Stimulated activated effector memory CD8-positive, alpha-beta T cell treated with anti-CD3 and anti-CD28 coated beads, Interleukin-12 subunit alpha, Interleukin-12 subunit beta, amount 100 ng/mL, for 72 hours (primary cell): ENCODE measurements around the gene DAND5.

ENCODE experiments used
- ATAC-seq: fragments of 150-1000 bp; cut with Tn5 transposase; 2 replicates; pipeline ENCODE4 v1.10.0; 2021
- DNase-seq, 2 donors: peaks; one replicate each; pipeline ENCODE4 v3.0.0; 2021 to 2022; ENCODE audit warnings: low spot score in 2 of 2
- H3K27ac Mint-ChIP-seq: one replicate; pipeline ENCODE4 v1.8.0; 2022; ENCODE audit warnings: mild to moderate bottlenecking, mixed read lengths
- H3K36me3 Mint-ChIP-seq: one replicate; pipeline ENCODE4 v1.8.0; 2022; ENCODE audit warnings: mild to moderate bottlenecking, mixed read lengths
- H3K4me1 Mint-ChIP-seq: one replicate; pipeline ENCODE4 v1.8.0; 2022; ENCODE audit warnings: mixed read lengths
- H3K4me3 Mint-ChIP-seq: one replicate; pipeline ENCODE4 v1.8.0; 2022; ENCODE audit warnings: mild to moderate bottlenecking, mixed read lengths
- H3K9me3 Mint-ChIP-seq: one replicate; pipeline ENCODE4 v1.8.0; 2022; ENCODE audit warnings: mixed read lengths

The DAND5 gene, protein sequence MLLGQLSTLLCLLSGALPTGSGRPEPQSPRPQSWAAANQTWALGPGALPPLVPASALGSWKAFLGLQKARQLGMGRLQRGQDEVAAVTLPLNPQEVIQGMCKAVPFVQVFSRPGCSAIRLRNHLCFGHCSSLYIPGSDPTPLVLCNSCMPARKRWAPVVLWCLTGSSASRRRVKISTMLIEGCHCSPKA

DNA sequence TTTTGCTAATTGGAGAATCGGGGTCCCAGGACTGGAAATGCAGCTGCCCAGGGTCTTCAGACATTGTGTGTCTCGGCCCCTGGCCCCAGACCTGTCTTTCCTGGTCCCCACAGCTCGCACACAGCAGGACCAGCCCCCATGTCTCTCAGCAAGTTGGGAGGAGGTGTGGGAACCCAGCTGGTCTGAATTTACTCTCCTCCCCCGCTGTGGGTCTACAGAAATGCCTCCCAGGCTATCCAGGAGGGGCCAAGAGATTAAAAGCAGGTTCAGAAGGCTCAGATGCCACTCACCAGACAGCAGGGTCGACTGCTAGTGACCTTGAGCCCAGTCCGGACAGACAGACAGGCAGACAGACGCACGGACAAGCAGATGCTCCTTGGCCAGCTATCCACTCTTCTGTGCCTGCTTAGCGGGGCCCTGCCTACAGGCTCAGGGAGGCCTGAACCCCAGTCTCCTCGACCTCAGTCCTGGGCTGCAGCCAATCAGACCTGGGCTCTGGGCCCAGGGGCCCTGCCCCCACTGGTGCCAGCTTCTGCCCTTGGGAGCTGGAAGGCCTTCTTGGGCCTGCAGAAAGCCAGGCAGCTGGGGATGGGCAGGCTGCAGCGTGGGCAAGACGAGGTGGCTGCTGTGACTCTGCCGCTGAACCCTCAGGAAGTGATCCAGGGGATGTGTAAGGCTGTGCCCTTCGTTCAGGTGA lies at the start of gene DAND5:
Gene DAND5 (plus strand): TSS at position 285 of the 697 bp plus-strand sequence. CDS start 85 bp downstream, at position 370.
- no peak for DNase-seq
- Mint-ChIP-seq H3K36me3 (no peaks in the 10 kb centered on the region), H3K4me3 (no peak within 1 kb of the TSS), H3K9me3 (no peaks in the 10 kb centered on the region), H3K27ac (peak within 1 kb of the TSS; percentile 5), H3K4me1 (peaks cover 23% of the 10 kb centered on the region)
- no peak for ATAC-seq

DNA sequence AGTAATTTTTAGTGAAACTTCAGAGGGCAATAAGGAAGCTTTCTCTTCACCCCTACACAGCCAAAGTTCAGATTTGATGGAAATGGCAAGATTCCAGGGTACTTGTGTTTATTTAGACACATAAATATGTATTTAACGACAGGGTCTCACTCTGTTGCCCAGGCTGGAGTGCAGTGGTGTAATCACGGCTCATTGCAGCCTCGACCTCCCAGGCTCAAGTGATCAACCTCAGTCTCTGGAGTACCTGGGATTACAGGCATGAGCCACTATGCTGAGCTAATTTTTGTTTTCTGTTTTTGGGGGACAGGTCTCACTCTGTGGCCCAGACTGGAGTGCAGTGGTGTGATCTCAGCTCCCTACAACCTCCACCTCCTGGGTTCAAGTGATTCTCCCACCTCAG lies 48.3 kb upstream of the DAND5 start:
- Mint-ChIP-seq H3K4me3 (no peak overlapping the region), H3K27ac (no peak overlapping the region), H3K4me1 (peaks cover 8% of the 10 kb centered on the region), H3K9me3 (no peaks in the 10 kb centered on the region), H3K36me3 (peaks cover 84% of the 10 kb centered on the region)
- DNase-seq (no peak), ATAC-seq (no peak)

DNA sequence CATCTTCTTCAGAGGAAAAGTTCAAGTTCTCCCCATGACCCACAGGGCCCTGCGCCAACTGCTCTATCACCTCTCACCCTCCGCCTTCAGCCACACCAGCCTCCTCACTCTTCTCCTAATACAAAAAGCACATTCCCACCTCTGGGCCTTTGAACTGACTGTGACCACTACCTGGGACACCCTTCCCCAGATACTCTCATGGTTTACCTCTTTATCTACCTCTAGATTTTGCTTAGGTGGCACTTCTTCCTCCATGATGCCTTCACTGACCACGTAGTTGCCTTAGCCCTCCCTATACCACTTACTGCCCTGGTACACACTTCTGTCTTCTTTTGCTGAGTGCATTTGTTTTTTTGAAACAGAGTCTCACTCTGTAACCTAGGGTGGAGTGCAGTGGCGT lies 46.4 kb upstream of the DAND5 start:
- H3K4me3 Mint-ChIP-seq: no peak overlapping the region
- H3K36me3 Mint-ChIP-seq: peaks cover 99% of the 10 kb centered on the region
- DNase-seq (no peak), ATAC-seq (no peak)
- H3K4me1 Mint-ChIP-seq: peaks cover 8% of the 10 kb centered on the region
- H3K27ac Mint-ChIP-seq: no peak overlapping the region
- H3K9me3 Mint-ChIP-seq: no peaks in the 10 kb centered on the region

DNA sequence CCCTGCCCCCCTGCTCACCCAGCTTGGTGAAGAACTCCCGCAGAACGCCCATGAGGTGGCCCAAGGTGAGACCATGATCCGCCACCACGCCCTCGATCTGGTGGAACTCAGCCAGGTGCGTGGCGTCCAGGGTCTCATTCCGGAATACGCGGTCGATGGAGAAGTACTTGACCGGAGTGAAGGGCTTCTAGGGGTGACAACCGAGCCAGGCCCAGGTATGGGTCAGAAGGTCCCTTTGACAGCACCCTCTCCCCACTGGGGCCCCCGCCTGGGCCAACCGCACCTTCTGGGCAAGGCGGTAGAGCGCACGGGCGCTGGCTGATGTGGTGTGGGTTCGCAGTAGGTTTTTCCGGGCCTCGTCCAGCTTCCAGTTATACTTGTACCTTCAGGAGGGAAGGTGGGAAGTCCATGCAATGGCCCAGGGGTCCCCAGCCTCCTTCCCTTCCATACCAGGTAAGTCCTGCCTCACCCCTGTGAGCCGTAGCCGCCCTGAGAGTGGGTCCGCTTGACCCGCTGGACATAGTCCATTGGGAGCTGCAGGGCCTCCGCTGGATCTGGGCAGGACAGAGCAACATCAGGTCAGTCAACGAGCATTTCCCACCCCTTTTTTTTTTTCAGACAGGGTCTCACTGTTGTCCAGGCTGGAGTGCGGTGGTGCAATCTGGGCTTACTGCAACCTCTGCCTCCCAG lies 44.6 kb upstream of the DAND5 start:
- no peak for ATAC-seq
- no peak for DNase-seq
- no peaks in the 10 kb centered on the region for H3K9me3 Mint-ChIP-seq
- H3K4me1 Mint-ChIP-seq: peaks cover 3% of the 10 kb centered on the region
- H3K27ac Mint-ChIP-seq: no peak overlapping the region
- H3K4me3 Mint-ChIP-seq: no peak overlapping the region
- H3K36me3 Mint-ChIP-seq: peaks cover 99% of the 10 kb centered on the region

DNA sequence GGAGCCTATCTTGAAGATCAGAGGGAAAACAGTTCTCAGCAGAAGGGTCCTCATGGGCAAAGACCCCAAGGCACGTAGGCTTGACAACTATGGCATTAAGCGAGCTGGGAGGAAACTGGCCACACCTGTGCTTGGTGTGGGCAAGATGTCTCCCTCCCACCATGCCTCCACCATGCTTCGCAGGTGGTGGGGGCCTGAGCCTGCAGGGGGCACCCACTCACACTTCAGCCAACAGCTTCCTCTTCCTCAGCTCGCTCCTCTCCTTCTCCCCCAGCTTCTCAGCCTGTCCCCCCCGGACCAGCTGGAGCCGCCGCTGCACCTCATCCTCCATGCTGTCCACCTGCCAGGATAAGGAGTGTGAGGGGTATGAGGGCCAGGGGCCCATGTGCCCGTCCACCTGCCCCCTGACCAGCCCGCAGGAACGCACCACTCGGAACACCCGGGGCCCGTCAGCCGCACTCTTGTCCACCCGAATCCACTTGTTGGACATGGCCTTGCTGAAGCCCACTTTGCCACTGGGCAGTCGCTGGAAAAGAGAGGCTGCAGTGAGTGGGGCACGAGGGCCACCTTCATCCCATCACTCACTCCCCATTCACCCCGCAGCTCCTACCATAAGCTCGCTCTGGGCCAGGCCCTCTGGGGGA lies 39.3 kb upstream of the DAND5 start:
- Mint-ChIP-seq H3K4me3 (no peak overlapping the region), H3K36me3 (peaks cover 87% of the 10 kb centered on the region)
- ATAC-seq: no peak

DNA sequence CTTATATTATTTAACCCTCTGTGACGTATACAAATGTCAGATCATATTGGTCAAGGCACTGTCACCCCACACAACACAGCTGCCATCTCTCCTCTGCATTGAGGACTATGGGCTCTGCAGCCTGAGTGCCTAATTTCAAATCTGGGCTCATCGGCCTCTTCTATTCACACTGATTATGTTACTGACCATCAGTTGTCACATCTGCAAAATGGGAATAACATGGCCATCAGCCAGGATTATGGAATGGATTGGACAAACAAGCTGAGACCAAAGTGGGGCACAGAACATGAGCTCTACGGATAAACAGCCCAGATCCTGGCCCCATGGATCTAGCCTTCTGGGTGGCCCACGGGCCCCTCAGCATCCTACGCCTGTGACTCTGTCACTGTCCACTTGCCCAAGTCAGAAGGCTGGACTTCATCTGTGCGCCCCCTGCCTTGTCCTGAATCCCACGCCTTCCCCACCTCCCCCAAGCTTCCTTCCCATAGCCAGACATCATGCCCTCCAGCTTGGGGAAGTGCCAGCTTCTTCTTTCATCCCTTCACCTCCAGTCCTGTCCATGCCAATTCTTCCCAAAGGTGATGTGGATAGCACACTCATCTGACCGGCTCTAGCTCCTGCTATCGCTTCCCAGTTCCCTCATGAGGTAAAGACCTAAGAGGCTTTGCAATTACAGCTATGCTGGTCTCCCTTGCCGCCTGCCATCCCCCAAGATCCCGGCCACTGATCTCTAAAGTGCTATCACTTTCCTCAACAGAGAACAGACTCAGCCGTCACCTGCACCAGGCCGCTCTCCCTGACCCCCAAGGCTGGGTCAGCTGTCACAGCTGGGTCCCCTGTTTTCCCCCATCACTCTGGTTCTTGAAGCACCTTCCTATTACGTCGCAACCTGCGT lies 36.7 kb upstream of the DAND5 start:
- peak overlapping the region; percentile 97 for H3K27ac Mint-ChIP-seq
- no peaks in the 10 kb centered on the region for H3K9me3 Mint-ChIP-seq
- ATAC-seq: no peak
- peaks cover 62% of the 10 kb centered on the region for H3K36me3 Mint-ChIP-seq
- DNase-seq: no peak
- H3K4me3 Mint-ChIP-seq: peak overlapping the region; percentile 98
- H3K4me1 Mint-ChIP-seq: peaks cover 42% of the 10 kb centered on the region

More for the DNA sequence above, 39.3 kb upstream of the DAND5 start:
- DNase-seq: no peak
- no peak overlapping the region for H3K27ac Mint-ChIP-seq
- H3K4me1 Mint-ChIP-seq: peaks cover 35% of the 10 kb centered on the region
- no peaks in the 10 kb centered on the region for H3K9me3 Mint-ChIP-seq

DNA sequence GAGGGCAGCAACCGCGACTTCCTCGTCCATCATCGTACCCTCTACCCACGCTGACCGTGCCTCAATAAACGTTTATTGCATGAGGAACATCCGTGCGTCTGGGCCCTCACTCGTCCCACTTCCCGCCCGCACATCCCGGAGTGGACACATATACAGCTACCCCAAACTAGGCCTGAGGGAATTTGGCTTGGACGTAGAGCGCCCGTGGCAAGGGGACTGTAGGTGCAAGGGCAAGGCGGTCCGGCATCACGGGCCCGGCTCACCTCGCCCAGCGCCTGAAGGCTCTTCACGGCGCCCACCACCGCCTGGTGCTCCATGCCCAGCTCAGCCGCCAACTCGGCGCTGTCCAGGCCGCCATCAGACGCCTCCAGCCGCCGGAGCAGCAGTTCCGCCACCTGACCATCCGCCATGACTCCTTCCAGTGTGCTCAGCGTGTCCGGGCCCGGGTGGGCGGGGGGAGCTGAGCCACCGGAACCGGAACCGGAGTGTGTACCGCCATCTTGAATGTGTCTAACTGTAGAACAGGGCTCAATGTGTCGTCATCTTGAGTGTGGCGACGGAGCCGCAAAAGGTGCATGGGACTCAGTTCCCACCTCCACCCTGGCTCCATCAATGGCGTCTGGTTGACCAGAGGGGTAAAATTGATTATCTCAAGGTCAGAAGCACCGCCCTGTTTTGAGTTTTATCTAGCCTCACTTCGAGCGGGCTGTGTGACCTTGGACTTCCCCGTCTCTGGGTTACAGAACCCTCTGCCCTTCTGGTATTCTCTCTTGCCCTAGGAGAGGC lies 35.9 kb upstream of the DAND5 start, which contains the start of gene FARSA:
Gene FARSA (minus strand): TSS at position 425 of the 786 bp plus-strand sequence. CDS start 15 bp downstream, at position 410.
- H3K4me3 Mint-ChIP-seq: peak within 1 kb of the TSS; percentile 98
- peaks cover 59% of the 10 kb centered on the region for H3K36me3 Mint-ChIP-seq
- peaks cover 50% of the 10 kb centered on the region for H3K4me1 Mint-ChIP-seq
- ATAC-seq (peak; percentile 84), DNase-seq (peak; percentile 68 to 88)
- H3K27ac Mint-ChIP-seq: peak within 1 kb of the TSS; percentile 97
- H3K9me3 Mint-ChIP-seq: no peaks in the 10 kb centered on the region

DNA sequence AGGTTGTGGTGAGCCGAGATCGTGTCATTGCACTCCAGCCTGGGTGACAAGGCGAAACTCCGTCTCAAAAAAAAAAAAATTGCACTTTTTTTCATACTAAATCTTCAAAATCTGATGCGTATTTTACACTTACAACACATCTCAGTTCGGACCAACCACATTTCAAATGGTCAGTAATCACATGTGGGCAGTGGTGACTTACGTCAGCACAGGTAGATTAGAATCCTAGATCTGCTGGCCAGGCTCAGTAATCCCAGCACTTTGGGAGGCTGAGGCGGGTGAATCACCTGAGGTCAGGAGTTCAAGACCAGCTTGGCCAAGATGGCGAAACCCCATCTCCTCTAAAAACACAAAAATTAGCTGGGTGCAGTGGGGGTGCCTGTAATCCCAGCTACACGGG lies 34.3 kb upstream of the DAND5 start:
- H3K9me3 Mint-ChIP-seq: no peaks in the 10 kb centered on the region
- H3K27ac Mint-ChIP-seq: no peak overlapping the region
- peaks cover 56% of the 10 kb centered on the region for H3K4me1 Mint-ChIP-seq
- H3K4me3 Mint-ChIP-seq: no peak overlapping the region
- ATAC-seq (no peak), DNase-seq (no peak)
- H3K36me3 Mint-ChIP-seq: peaks cover 59% of the 10 kb centered on the region

DNA sequence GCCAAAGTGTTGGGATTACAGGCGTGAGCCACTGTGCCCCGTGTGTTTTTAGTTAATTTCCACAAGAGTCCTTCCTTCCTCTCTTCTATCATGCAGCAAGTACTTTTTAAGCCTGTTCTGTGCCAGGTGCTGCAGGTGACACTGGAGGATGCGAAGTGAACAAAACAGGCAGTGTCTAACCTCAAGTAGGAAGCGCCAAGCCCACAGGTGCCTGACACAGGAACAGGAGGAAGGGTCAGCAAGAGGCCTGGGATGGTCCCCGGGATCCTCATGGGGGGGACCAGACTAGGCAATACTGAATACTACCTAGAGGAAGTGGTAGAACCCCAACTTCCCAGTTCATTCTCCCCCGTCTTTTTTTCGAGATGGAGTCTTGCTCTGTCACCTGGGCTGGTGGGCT lies 32.8 kb upstream of the DAND5 start:
- Mint-ChIP-seq H3K27ac (no peak overlapping the region), H3K4me1 (peaks cover 61% of the 10 kb centered on the region), H3K9me3 (no peaks in the 10 kb centered on the region), H3K4me3 (peak overlapping the region; percentile 96), H3K36me3 (peaks cover 59% of the 10 kb centered on the region)
- ATAC-seq: no peak
- DNase-seq: no peak

DNA sequence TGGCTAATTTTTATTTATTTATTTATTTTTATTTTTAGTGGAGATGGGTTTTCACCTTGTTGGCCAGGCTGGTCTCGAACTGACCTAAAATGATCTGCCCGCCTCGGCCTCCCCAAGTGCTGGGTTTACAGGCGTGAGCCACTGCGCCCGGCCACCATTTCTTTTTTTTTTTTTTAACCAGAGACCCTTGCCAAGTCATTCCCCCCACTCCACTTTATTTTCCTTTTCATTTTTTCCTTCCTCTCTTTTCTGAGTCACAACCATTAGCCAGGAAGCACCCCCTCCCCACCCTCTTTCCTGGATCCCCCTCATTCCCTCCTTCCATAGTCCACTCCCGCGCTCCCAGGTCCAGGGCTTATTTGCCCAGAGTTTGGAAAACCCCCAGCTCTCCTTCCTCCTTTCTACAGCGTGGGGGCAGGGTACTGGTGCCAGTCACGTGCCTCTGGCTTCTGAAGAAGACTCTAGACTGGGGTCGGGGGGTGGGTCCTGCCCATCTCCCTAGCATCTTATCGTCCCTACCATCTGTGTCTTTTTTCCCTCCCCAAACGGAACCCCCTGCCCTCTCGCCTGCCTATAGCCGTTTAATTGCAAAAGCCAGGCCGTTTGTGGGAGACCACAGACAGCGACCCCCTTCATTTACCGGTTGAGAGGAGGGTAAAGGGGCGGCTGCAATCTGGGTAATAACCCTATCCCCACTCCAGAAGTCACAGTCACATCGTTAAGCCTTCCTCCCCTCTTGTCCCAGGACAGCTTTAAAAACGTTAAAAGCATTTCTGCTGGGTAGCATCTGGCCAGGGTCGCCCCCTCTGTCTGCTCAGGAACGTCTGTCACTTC lies 32.1 kb upstream of the DAND5 start:
- H3K36me3 Mint-ChIP-seq: peaks cover 59% of the 10 kb centered on the region
- peak overlapping the region; percentile 96 for H3K4me3 Mint-ChIP-seq
- H3K9me3 Mint-ChIP-seq: no peaks in the 10 kb centered on the region
- H3K4me1 Mint-ChIP-seq: peaks cover 58% of the 10 kb centered on the region
- no peak for DNase-seq
- no peak for ATAC-seq
- H3K27ac Mint-ChIP-seq: peak overlapping the region; percentile 98

DNA sequence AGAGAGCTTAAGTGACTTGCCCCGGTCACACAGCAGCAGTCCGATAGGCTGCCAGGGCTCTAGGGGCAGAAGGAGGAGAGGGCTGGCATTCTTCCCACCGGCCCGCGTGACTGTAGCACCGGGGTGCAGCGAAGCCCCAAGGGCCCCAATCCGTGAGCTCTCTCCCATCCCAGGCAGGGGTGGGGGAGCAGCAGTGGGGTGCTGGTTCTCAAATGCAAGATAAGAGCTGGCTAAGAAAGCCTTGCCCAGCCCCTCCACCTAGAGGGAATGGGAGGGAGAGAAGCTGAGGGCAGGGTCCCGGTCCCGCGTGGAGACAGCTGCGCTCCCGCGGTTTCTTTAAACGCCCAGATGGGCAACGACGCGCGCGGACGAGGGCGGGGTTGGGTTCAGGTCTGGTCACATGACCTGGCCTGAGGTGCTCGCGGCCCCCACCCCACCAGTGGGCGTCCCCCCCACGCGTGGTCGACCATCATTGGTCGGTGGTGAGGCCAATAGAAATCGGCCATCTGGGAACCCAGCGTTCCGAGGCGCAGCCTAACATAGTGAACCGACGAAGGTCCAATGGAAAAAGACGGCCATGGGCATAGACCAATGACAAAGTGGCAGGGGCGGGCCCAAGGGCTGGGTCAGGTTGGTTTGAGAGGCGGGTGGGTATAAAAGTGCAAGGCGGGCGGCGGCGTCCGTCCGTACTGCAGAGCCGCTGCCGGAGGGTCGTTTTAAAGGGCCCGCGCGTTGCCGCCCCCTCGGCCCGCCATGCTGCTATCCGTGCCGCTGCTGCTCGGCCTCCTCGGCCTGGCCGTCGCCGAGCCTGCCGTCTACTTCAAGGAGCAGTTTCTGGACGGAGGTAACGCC lies 31.2 kb upstream of the DAND5 start, which contains the start of gene CALR:
Gene CALR (plus strand): TSS at position 683 of the 852 bp plus-strand sequence. CDS start 71 bp downstream, at position 754.
- Mint-ChIP-seq H3K27ac (peak within 1 kb of the TSS; percentile 98), H3K9me3 (no peaks in the 10 kb centered on the region), H3K4me3 (peak within 1 kb of the TSS; percentile 96), H3K36me3 (peaks cover 59% of the 10 kb centered on the region), H3K4me1 (peaks cover 57% of the 10 kb centered on the region)
- peak; percentile 98 to 100 for DNase-seq
- ATAC-seq: peak; percentile 93

DNA sequence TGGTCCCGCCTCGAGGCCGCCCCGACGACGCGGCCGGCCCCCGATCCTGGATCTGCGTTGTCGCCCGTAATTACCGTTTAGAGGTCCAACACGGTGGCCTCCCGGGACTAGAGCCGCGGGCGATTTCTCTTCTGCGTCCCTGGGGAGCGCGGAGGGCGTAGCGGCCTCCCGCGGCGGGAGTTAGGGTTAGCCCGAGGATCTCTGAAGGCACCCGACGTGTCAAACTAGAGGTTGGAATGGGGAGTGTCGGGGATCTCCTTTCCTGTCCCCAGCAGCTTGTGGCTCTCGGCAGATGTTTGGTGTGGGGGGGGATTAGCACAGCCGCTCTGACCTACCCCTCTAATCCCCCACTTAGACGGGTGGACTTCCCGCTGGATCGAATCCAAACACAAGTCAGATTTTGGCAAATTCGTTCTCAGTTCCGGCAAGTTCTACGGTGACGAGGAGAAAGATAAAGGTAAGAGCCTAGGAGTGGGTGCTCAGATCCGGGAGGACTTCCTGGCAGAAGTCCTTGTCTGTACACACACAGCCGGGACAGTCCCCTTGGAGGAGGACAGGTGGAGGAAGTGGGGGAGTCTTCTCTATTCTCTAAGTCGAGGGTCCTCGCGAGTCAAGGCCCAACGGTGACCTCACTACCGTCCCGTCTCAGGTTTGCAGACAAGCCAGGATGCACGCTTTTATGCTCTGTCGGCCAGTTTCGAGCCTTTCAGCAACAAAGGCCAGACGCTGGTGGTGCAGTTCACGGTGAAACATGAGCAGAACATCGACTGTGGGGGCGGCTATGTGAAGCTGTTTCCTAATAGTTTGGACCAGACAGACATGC lies 30.4 kb upstream of the DAND5 start:
- Mint-ChIP-seq H3K36me3 (peaks cover 61% of the 10 kb centered on the region), H3K4me3 (peak overlapping the region; percentile 96), H3K27ac (peak overlapping the region; percentile 98), H3K4me1 (peaks cover 57% of the 10 kb centered on the region), H3K9me3 (no peaks in the 10 kb centered on the region)
- peak; percentile 3 for ATAC-seq
- DNase-seq: peak in 1 of 2 donors; percentile 69
